Fibroblast of lung (primary cell): ENCODE measurements around the gene HMCN2. TPM values are rescaled to one million over a fixed set of nuclear protein-coding genes. Genes with fewer than 3 reads are reported as not detected.

ENCODE experiments used
- DNase-seq, 2 donors: peaks; one replicate each; pipeline versions ENCODE4 v3.0.0 to v3.0.0-alpha.2; 2010; ENCODE audit warnings: low read depth in 2 of 2
- H2AFZ ChIP-seq: 2 replicates; pipeline ENCODE4 v1.5.1; 2012; ENCODE audit warnings: low read length, control low read depth, inconsistent platforms
- H3K27ac ChIP-seq: 2 replicates; pipeline ENCODE4 v1.5.1; 2011; ENCODE audit warnings: low read length, control low read depth; ENCODE audit not compliant: insufficient read depth
- H3K27me3 ChIP-seq: 2 replicates; pipeline ENCODE4 v1.5.1; 2011; ENCODE audit warnings: mild to moderate bottlenecking, low read length; ENCODE audit not compliant: control insufficient read depth, insufficient read depth
- H3K36me3 ChIP-seq: 2 replicates; pipeline ENCODE4 v1.5.1; 2011; ENCODE audit warnings: low read length; ENCODE audit not compliant: control insufficient read depth, insufficient read depth
- H3K4me1 ChIP-seq: 2 replicates; pipeline ENCODE4 v1.5.1; 2011; ENCODE audit warnings: low read length; ENCODE audit not compliant: control insufficient read depth, insufficient read depth; ENCODE audit errors: extremely low read depth
- H3K4me2 ChIP-seq: 2 replicates; pipeline ENCODE4 v1.5.1; 2011; ENCODE audit warnings: low read length, control low read depth; ENCODE audit not compliant: insufficient read depth; ENCODE audit errors: extremely low read depth
- H3K4me3 ChIP-seq, 4 experiments: fragments of 200-600 bp in 1 of 4; sonication (generic) in 1 of 4; replicated peaks in 1 of 4; 2 replicates each; pipeline ENCODE4 v1.5.1; 2011 to 2016; ENCODE audit warnings: low read length in 4 of 4, low read depth in 3 of 4, mild to moderate bottlenecking in 3 of 4, control low read depth in 2 of 4, inconsistent platforms in 1 of 4, mixed read lengths in 1 of 4; ENCODE audit not compliant: insufficient read depth in 1 of 4; ENCODE audit errors: control extremely low read depth in 1 of 4
- H3K79me2 ChIP-seq: 2 replicates; pipeline ENCODE4 v1.5.1; 2012; ENCODE audit warnings: mild to moderate bottlenecking, low read length, inconsistent platforms; ENCODE audit not compliant: control insufficient read depth, insufficient read depth
- H3K9ac ChIP-seq: 2 replicates; pipeline ENCODE4 v1.5.1; 2011; ENCODE audit warnings: mild to moderate bottlenecking, low read length, control low read depth; ENCODE audit not compliant: insufficient read depth
- H3K9me3 ChIP-seq: 2 replicates; pipeline ENCODE4 v1.5.1; 2012; ENCODE audit warnings: low read depth, low read length; ENCODE audit not compliant: control insufficient read depth, insufficient read depth
- H4K20me1 ChIP-seq: 2 replicates; pipeline ENCODE4 v1.5.1; 2011; ENCODE audit warnings: low read length; ENCODE audit not compliant: control insufficient read depth, insufficient read depth; ENCODE audit errors: extremely low read depth
- EZH2 ChIP-seq: IDR thresholded peaks from 2 replicates; pipeline ENCODE4 v1.5.1; 2012; ENCODE audit warnings: low read length, control low read depth, mild to moderate bottlenecking; ENCODE audit errors: missing control alignments
- polyA plus RNA-seq, 2 donors: library from polyadenylated mRNA; depleted of rRNA in 1 of 2; stranded (reverse) in 1 of 2; unstranded in 1 of 2; fragments of >200 nt; gene quantifications; 2 replicates each; pipeline ENCODE4 v1.2.1, GENCODE V29; 2011 to 2012; ENCODE audit warnings: missing spikeins in 1 of 2
- total RNA-seq: library from RNA; depleted of rRNA; stranded (reverse); fragments of >200 nt; gene quantifications from 2 replicates; pipeline ENCODE4 v1.2.1, GENCODE V29; 2014
- TF ChIP-seq, protein P1 (sequence below), 2 donors: IDR thresholded peaks in 1 of 2; conservative IDR thresholded peaks in 1 of 2; 1 replicate in 1 of 2; 2 replicates in 1 of 2; pipeline ENCODE4 v1.5.1; 2011 to 2012; ENCODE audit warnings: low read length in 2 of 2, control low read depth in 1 of 2, inconsistent platforms in 1 of 2, low read depth in 1 of 2, mild to moderate bottlenecking in 1 of 2

HMCN2 gene
- total and polyA plus RNA-seq, 2 donors (not counting 1 experiment from before 2014, with no cell fraction given): under 0.01 TPM; not detected in 1

DNA sequence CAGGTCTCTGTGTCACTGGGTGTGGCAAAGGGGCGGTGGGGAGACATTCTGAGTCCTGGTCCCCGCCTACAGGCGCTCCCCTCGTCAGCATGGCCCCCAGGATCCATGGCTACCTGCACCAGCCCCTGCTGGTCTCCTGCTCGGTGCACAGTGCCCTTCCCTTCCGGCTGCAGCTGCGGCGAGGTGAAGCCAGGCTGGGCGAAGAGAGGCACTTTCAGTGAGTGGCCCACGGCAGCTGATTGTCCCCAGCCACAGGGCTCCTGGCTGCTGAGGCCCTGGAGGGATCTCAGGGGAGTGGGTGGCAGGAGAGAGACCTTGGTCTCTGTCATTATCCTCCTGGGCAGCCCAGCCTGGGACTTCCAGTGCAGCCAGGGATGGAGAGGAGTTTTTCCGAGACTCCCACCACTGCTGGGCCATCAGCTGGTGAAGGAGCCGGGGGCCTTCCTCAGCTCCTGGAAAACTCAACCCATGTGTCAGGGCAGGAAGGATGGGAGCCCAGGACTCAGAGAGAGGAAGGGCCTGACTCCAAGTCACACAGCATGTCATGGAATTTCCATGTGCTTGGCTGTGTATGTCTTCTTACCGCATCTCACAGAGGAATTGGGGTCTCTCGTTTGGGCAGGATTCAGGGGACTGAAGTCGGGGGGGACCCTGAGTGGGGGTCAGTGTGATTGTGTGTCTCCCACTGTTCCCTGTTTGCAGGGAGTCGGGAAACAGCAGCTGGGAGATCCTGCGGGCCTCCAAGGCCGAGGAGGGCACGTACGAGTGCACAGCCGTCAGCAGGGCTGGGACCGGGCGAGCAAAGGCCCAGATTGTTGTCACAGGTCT is 37.4 kb downstream of the HMCN2 start:
- Histone ChIP-seq H3K36me3 (no peaks in the 10 kb centered on the region), H4K20me1 (no peaks in the 10 kb centered on the region), H3K9me3 (no peaks in the 10 kb centered on the region), H3K9ac (no peak overlapping the region), H3K4me2 (no peak overlapping the region), H3K4me1 (no peaks in the 10 kb centered on the region), H2AFZ (no peak overlapping the region), H3K27me3 (peaks cover 17% of the 10 kb centered on the region), H3K27ac (no peak overlapping the region), H3K4me3 (no peak overlapping the region), H3K79me2 (no peaks in the 10 kb centered on the region)
- DNase-seq: no peak
- TF ChIP-seq, protein P1, sequence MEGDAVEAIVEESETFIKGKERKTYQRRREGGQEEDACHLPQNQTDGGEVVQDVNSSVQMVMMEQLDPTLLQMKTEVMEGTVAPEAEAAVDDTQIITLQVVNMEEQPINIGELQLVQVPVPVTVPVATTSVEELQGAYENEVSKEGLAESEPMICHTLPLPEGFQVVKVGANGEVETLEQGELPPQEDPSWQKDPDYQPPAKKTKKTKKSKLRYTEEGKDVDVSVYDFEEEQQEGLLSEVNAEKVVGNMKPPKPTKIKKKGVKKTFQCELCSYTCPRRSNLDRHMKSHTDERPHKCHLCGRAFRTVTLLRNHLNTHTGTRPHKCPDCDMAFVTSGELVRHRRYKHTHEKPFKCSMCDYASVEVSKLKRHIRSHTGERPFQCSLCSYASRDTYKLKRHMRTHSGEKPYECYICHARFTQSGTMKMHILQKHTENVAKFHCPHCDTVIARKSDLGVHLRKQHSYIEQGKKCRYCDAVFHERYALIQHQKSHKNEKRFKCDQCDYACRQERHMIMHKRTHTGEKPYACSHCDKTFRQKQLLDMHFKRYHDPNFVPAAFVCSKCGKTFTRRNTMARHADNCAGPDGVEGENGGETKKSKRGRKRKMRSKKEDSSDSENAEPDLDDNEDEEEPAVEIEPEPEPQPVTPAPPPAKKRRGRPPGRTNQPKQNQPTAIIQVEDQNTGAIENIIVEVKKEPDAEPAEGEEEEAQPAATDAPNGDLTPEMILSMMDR (conservative IDR thresholded peaks at IDR 0.05 in 1 of 2, IDR thresholded peaks at IDR 0.05 in 1 of 2; ENCODE audit: low read depth in 1 of 2, low read length in 2 of 2): no peak
- TF ChIP-seq EZH2: no peak

DNA sequence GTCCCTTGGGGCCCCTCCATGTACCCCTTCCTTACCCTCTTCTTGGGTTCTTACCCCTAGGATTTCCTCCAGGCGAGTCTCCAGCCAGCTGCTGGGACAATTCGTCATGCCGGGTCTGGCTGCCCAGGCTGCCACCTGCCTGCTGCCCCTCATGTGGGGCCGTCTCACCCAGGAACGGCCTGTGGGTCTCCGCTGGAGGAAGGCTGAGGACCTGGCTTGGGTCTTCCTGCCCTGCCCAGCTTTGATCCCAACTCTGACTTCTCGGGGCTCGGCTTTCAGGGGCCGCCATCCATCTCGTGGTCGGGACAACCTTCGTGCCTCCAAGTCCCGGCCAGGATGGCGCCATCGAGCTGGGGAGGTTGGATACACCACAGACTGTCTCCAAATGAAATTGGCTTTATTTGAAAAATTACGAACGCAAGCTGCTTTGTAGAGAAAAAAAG is 38.1 kb downstream of the HMCN2 start:
- Histone ChIP-seq H3K27me3 (peaks cover 17% of the 10 kb centered on the region), H3K36me3 (no peaks in the 10 kb centered on the region), H3K79me2 (no peaks in the 10 kb centered on the region), H4K20me1 (no peaks in the 10 kb centered on the region), H2AFZ (no peak overlapping the region), H3K27ac (no peak overlapping the region), H3K4me3 (no peak overlapping the region), H3K4me2 (no peak overlapping the region), H3K9me3 (no peaks in the 10 kb centered on the region), H3K9ac (no peak overlapping the region), H3K4me1 (no peaks in the 10 kb centered on the region)
- DNase-seq: no peak
- TF ChIP-seq, protein P1 (conservative IDR thresholded peaks at IDR 0.05 in 1 of 2, IDR thresholded peaks at IDR 0.05 in 1 of 2; ENCODE audit: low read depth in 1 of 2, low read length in 2 of 2): no peak
- no peak for TF ChIP-seq EZH2

DNA sequence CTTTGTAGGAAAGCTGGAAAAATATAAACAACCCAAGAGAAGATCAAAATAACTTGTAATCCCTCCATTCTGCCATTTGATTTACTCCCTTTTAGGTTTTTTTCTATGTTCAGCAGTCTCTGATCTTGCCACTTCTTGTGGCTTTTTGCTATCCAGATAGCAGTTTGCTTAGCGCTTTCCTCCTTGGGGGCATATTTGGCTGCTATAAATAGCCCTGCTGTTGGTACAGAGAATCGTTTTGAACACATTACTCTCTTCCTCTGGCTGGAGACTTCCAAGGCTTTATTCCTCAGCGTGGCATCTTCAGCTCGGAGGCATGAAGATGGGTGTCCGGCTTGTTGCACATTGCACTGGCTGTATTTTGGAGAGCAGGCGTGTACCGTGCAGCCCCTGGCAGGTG is 38.6 kb downstream of the HMCN2 start:
- peaks cover 17% of the 10 kb centered on the region for H3K27me3 ChIP-seq
- no peaks in the 10 kb centered on the region for H3K9me3 ChIP-seq
- no peak overlapping the region for H3K27ac ChIP-seq
- H3K36me3 ChIP-seq: no peaks in the 10 kb centered on the region
- H4K20me1 ChIP-seq: no peaks in the 10 kb centered on the region
- no peaks in the 10 kb centered on the region for H3K4me1 ChIP-seq
- no peak overlapping the region for H3K9ac ChIP-seq
- TF ChIP-seq EZH2: no peak
- TF ChIP-seq, protein P1 (conservative IDR thresholded peaks at IDR 0.05 in 1 of 2, IDR thresholded peaks at IDR 0.05 in 1 of 2; ENCODE audit: low read depth in 1 of 2, low read length in 2 of 2): no peak
- H2AFZ ChIP-seq: no peak overlapping the region
- no peaks in the 10 kb centered on the region for H3K79me2 ChIP-seq
- DNase-seq: no peak
- no peak overlapping the region for H3K4me2 ChIP-seq
- H3K4me3 ChIP-seq: no peak overlapping the region
